ENCODE results near the gene TEX2.
"Not testable (repeated sequence)": the region's sequence is repeated elsewhere in the genome, so short reads cannot be mapped to it uniquely, and the experiment has no call there.

The TEX2 gene

GRCh38 chr17:64178011-64178825, 84.8 kb downstream of the TEX2 start:
- DNase-seq, result no peak

- no peak for DNase-seq
Measured at GRCh38 chr17:64177311-64178010, 85.6 kb downstream of the TEX2 start.

- DNase-seq, result no peak
Measured at GRCh38 chr17:64176556-64176955, 86.5 kb downstream of the TEX2 start.

GRCh38 chr17:64174686-64175456, 88.2 kb downstream of the TEX2 start:
- DNase-seq, result no peak

GRCh38 chr17:64173646-64174045, 89.4 kb downstream of the TEX2 start:
- DNase-seq, result no peak

- DNase-seq, result no peak
Measured at GRCh38 chr17:64172510-64172909, 90.5 kb downstream of the TEX2 start.

GRCh38 chr17:64171041-64171440, 92.0 kb downstream of the TEX2 start:
- DNase-seq, result no peak

GRCh38 chr17:64170286-64170685, 92.8 kb downstream of the TEX2 start:
- no peak for DNase-seq

- not testable (repeated sequence) for DNase-seq
Measured at GRCh38 chr17:64167666-64168065, 95.4 kb downstream of the TEX2 start.

- DNase-seq, result no peak
Measured at GRCh38 chr17:64166876-64167275, 96.2 kb downstream of the TEX2 start.

- DNase-seq, result no peak
Measured at GRCh38 chr17:64165347-64165746, 97.7 kb downstream of the TEX2 start.

GRCh38 chr17:64164596-64165285, 98.3 kb downstream of the TEX2 start:
- no peak for DNase-seq

- DNase-seq, result no peak
Measured at GRCh38 chr17:64163468-64163867, 99.6 kb downstream of the TEX2 start.

- DNase-seq, result no peak
Measured at GRCh38 chr17:64162554-64162953, 100.5 kb downstream of the TEX2 start.

- no peak for DNase-seq
Measured at GRCh38 chr17:64161380-64162176, 101.5 kb downstream of the TEX2 start.

- DNase-seq, result no peak
Measured at GRCh38 chr17:64160378-64160777, 102.7 kb downstream of the TEX2 start.

- DNase-seq, result no peak
Measured at GRCh38 chr17:64158831-64159590, 104.0 kb downstream of the TEX2 start.

GRCh38 chr17:64158406-64158805, 104.7 kb downstream of the TEX2 start:
- no peak for DNase-seq

GRCh38 chr17:64157669-64158180, 105.3 kb downstream of the TEX2 start:
- no peak for DNase-seq

GRCh38 chr17:64156670-64157069, 106.4 kb downstream of the TEX2 start:
- no peak for DNase-seq

Measured in GOT3 (cell line).